Measurements from ENCODE around the gene ZFP2. TPM values are rescaled to one million over a fixed set of nuclear protein-coding genes. Genes with fewer than 3 reads are reported as not detected.

Gene ZFP2
- under 1 TPM; 0.36 to 0.49 TPM for total RNA-seq
- polyA plus RNA-seq (2013, experiment 1 of 2), result 0.73 TPM
- 1.4 TPM for polyA plus RNA-seq (2013, experiment 2 of 2)
- total RNA-seq, result 0.08 to 3.5 (median 1.1) reads per million in 172 experiments

GRCh38 chr5:178895615-178896571, at the start of gene ZFP2:
Gene ZFP2 (plus strand): TSS chr5:178895913. CDS start chr5:178931314, 35,401 bp downstream.
- Mint-ChIP-seq H3K4me1 (ENCODE audit: low read depth) (peaks cover 7% of the 10 kb centered on the region), H3K9me3 (no peaks in the 10 kb centered on the region), H3K27ac (no peak within 1 kb of the TSS), H3K36me3 (ENCODE audit: low read depth) (peaks cover 31% of the 10 kb centered on the region), H3K27me3 (no peaks in the 10 kb centered on the region), H3K4me3 (peak within 1 kb of the TSS; percentile 90)
- Histone ChIP-seq H3K4me3 (ENCODE audit: low read length) (peak within 1 kb of the TSS; percentile 61), H3K27ac (ENCODE audit: low read depth in 1 of 2, low read length in 2 of 2) (no peak within 1 kb of the TSS), H3K27me3 (ENCODE audit: control insufficient read depth in 1 of 2, insufficient read depth in 2 of 2, low read length in 2 of 2) (no peaks in the 10 kb centered on the region), H3K36me3 (ENCODE audit: insufficient read depth, low read length) (no peaks in the 10 kb centered on the region), H3K4me1 (ENCODE audit: insufficient read depth, low read length) (peaks cover 9% of the 10 kb centered on the region), H3K9me3 (ENCODE audit: control insufficient read depth in 1 of 2, insufficient read depth in 1 of 2, low read length in 2 of 2) (peaks cover 0 to 28% of the 10 kb centered on the region in 2 experiments)
- ChIA-PET CTCF (no interaction called here), POLR2A (interaction anchor here (1.1 kb wide), 1 partner anchor 36 kb away, joined by 4 read pairs; the partner anchor contains the start of gene ZNF354B)
- ATAC-seq (ENCODE audit: poor library complexity) (peak; percentile 73), DNase-seq (peak in 11 of 14 experiments; percentile 2 to 60 (median 21))
- intact Hi-C loops (cut with DNase I, micrococcal nuclease), result loop anchor here in 1 of 2 experiments (5.0 to 10.0 kb wide), 3 partner anchors 39 to 169 kb away; partner anchors contain the start of genes ZNF354B, ZNF354C and ZNF879
- no peak for TF ChIP-seq CTCF (IDR thresholded peaks at IDR 0.05)

DNA sequence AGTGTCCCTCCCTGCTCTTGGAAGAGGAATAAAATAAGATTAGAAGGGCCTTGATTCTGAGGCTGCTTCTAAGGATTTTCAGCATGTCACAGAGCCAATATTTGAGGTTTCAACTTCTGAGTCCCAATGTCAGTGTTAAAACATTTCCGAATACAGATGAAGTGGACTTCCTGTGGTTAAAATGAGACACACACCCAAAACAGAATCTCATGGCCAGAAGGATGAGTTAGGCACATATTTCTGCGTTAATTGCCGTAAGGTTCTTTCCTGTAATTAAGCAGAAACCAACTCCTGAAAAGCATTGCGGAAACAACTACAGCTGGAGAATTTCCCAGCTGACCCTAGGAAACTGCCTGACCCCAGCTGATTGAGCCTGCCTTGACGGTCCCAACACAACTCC, 46.4 kb upstream of the ZFP2 start:
- H3K4me3 ChIP-seq (ENCODE audit: low read length), result no peak overlapping the region
- CTCF ChIA-PET, result no interaction called here
- H3K27ac ChIP-seq (ENCODE audit: low read depth in 1 of 2, low read length in 2 of 2), result no peak overlapping the region
- H3K9me3 Mint-ChIP-seq, result no peaks in the 10 kb centered on the region
- peaks cover 34% of the 10 kb centered on the region for H3K27me3 Mint-ChIP-seq
- POLR2A ChIA-PET, result no interaction called here
- no peak overlapping the region for H3K27ac Mint-ChIP-seq
- no peak overlapping the region for H3K4me3 Mint-ChIP-seq
- H3K9me3 ChIP-seq (ENCODE audit: control insufficient read depth in 1 of 2, insufficient read depth in 1 of 2, low read length in 2 of 2), result no peaks in the 10 kb centered on the region
- H3K36me3 Mint-ChIP-seq (ENCODE audit: low read depth), result no peaks in the 10 kb centered on the region
- no peaks in the 10 kb centered on the region for H3K4me1 Mint-ChIP-seq (ENCODE audit: low read depth)
- H3K4me1 ChIP-seq (ENCODE audit: insufficient read depth, low read length), result no peaks in the 10 kb centered on the region
- ATAC-seq (ENCODE audit: poor library complexity) (no peak), DNase-seq (no peak)
- no peaks in the 10 kb centered on the region for H3K36me3 ChIP-seq (ENCODE audit: insufficient read depth, low read length)
- intact Hi-C loops (cut with DNase I, micrococcal nuclease), result no loop called here
- peaks cover 0 to 2% of the 10 kb centered on the region in 2 experiments for H3K27me3 ChIP-seq (ENCODE audit: control insufficient read depth in 1 of 2, insufficient read depth in 2 of 2, low read length in 2 of 2)
- TF ChIP-seq CTCF (IDR thresholded peaks at IDR 0.05), result no peak

GRCh38 chr5:178851951-178852350, 43.8 kb upstream of the ZFP2 start:
- Histone ChIP-seq H3K36me3 (ENCODE audit: insufficient read depth, low read length) (no peaks in the 10 kb centered on the region), H3K4me3 (ENCODE audit: low read length) (no peak overlapping the region), H3K9me3 (ENCODE audit: control insufficient read depth in 1 of 2, insufficient read depth in 1 of 2, low read length in 2 of 2) (no peaks in the 10 kb centered on the region), H3K4me1 (ENCODE audit: insufficient read depth, low read length) (no peaks in the 10 kb centered on the region), H3K27me3 (ENCODE audit: control insufficient read depth in 1 of 2, insufficient read depth in 2 of 2, low read length in 2 of 2) (peaks cover 3 to 5% of the 10 kb centered on the region in 2 experiments), H3K27ac (ENCODE audit: low read depth in 1 of 2, low read length in 2 of 2) (no peak overlapping the region)
- H3K36me3 Mint-ChIP-seq (ENCODE audit: low read depth), result no peaks in the 10 kb centered on the region
- ATAC-seq (ENCODE audit: poor library complexity) (no peak), DNase-seq (no peak)
- no peak overlapping the region for H3K4me3 Mint-ChIP-seq
- no peak overlapping the region for H3K27ac Mint-ChIP-seq
- H3K4me1 Mint-ChIP-seq (ENCODE audit: low read depth), result no peaks in the 10 kb centered on the region
- ChIA-PET CTCF (no interaction called here), POLR2A (no interaction called here)
- intact Hi-C loops (cut with DNase I, micrococcal nuclease), result no loop called here
- peaks cover 35% of the 10 kb centered on the region for H3K27me3 Mint-ChIP-seq
- no peak for TF ChIP-seq CTCF (IDR thresholded peaks at IDR 0.05)
- no peaks in the 10 kb centered on the region for H3K9me3 Mint-ChIP-seq
